HG03520 (cell line): ENCODE results near the gene RGMA.

Source experiments
- ATAC-seq: cut with Tn5 transposase; IDR thresholded peaks from one replicate; pipeline ENCODE4 v1.9.1; 2021; ENCODE audit warnings: mild to moderate bottlenecking, moderate library complexity; ENCODE audit not compliant: unreplicated experiment

RGMA gene

DNA sequence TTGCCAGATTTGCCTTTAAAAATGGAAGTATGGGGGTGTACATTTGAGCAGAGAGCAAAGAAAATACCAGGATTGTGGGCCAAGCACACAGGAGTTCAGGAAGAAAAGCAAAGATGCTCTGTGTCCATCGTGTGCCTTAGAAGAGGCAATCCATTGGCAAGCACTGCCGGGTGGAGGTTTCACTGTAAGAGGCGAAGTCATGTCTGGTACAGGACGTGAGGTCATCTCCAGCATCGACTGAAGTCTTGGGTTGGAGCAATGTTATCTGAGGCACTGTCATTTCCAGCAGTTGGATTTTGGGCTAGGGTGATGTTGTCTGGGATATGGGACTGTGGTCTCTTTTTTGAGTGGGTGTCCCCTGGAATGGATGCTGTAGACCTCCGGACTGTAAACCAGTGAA is 4.8 kb upstream of the RGMA start:
- no peak for ATAC-seq

DNA sequence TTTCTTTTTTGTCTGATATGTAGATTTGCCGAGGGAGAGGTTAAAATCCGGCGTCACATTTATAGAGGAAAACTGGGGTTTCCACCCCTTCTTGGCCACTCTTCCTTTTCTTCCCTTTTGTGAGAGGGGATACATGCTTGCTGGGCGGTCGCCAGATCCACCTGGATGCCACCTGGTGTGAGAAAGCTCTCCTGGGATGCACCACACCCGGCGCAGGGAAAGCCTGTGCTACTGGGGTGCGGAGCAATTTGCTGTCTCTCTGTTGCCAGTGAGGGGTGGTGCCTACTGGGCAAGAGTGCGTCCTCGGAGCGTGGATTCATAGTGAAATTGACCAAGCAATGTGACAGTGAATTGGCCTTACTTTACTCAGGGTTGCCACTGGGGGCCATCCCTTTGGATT is 2.5 kb upstream of the RGMA start:
- no peak for ATAC-seq

DNA sequence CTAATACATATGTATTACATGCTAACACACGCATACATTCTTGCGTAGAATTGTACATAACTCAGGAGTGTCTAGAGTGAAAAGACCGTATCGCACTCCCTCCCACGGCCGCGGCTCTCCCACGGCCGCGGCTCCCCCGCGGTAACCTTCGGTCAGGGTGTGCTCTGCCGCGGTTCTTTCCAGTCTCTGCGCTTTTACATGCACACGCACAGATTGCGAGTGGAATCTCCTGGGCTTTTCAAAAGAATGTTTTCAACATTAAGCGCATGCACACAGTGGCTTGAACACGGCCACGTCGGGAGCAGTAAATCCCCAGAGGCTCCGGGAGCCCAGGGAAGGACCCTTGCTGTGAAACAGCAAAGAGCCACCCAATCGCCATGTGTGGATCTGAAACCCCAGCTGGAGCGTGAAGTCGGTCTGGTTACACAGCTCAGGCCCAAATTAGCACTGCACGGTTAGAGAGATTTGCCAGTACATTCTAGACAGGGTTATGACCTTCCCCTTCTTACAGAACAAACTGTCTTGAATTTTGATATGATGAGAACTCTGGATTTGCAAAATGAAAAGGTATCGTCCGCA is 805 bp upstream of the RGMA start:
- ATAC-seq, result no peak

DNA sequence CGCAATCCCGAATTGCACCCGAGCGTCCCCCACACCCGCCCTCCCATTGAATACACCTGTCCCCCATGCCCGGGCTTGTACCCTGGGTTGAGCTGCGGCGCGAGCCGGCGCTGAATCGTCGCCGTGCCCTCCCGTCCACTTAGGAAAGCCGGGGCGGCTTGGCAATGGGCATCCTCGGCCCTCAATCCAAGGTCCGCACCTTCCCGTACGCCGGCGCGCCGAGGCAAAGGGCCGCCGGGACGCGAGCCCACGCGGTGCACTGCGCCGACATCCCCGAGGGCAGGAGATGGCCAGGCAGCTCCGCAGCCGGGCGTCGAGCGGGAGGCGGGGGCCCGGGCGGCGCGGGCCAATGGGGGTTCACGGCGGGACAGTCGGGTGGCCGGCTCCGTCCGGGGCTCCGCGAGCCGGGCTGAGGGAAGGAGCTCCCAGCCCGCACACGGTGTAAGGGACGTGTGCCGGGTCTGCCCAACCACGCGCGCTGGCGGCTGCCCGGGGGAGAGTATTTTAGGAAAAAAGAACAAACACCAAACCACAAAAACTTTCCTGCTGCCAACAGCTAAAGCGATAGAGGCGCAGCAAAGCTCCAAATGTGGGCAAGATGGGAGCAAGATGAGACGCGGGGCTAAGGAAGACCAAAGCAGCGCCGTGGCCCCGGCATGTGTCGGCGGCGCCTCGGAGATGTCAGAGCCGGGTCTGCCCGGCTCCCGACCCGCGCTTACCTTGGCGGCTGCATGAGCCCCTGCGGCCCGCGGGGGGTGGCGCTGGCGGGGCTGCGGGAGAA is 621 bp downstream of the RGMA start:
- no peak for ATAC-seq

DNA sequence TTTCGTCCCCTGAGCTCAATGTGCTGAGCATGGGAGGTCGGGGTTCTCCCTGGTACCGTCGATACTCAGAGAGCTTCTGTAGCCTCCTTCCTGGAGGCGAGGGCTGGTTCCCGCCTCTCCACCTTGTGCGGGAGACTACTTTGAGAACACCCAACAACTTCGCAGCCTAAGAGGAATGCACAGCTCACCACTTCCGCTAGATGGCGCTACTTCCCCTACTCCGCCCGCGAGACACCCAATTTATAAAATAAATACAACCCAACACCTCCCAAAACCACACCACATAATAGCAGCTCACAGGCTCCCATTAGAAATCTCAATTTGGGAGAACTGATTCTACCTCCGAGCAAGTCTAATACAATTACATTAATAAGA is 1.2 kb downstream of the RGMA start:
- ATAC-seq, result peak; percentile 51

DNA sequence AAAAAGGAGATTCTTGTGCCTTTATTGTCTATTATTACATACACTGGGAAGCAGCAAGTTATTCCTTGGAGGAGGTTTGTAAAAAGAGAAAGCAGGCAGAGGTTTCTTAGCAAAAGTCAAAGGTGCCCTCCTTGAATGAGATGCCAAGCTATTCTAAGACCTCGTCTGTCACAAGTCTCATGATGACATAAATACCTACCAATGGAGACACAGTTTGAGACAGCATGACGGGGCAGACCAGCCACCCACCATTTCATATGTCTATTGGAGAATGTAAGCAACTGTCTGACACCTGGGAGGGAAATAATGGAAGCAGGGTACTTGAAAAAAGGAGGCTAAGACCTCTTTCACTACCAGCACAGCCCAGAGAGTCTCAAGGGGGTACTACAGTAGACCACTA is 2.2 kb downstream of the RGMA start:
- no peak for ATAC-seq

DNA sequence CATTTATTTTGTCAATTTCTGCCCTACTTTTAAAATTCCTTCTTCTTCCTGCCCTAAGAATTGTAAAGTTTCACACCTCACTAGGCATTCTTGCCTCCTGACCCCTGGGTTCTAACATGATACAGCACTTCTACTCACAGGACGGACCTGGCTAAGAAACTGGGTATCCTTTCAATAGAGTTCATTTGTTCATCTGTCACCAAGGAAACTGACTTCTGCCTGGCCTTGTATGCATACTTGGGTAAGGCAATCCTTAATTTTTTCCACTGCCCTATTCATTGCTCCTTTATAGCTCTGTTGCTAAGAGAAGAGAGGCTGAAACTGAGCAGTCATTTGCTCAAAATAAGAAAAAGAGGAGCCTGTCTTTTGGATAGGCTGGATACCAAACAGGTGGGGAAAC is 3.3 kb downstream of the RGMA start:
- ATAC-seq, result no peak

DNA sequence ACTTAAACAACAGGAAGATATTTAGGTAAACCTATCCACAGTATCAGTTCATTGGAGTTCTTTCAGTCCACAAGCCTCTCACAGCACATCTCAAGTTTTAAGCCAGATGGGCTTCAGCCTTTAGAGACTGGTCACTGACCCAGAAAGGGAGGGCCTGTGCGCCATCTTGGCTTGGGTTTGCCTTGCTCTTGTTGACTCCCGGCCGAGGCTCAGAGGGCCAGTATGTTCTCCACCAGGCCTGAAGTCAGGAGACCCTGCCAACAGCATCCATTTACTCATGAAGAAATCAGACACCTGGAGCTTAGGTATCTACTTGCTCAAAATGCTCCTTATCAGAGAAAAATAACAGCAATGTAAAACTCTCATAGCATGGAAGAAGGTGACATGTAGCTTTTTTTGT is 6.2 kb downstream of the RGMA start:
- ATAC-seq, result no peak

DNA sequence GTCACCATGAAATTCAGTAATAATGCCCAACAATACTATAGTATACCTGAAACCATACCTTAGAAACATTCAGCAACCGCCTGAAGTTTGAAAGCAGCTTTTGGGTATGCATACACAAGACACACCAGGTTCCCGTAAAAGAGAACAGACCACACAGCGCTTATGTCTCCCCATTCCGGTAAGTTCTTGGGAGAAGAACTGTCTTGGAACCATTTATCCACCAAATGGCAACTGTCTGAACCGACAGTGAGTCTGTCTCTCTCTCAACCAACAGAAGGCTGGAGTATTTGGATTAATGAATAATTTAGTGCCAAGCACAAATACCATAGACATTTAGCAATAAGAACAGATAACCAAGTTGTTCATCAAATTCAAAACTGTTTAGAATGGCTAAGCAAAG is 7.6 kb downstream of the RGMA start:
- ATAC-seq, result no peak

DNA sequence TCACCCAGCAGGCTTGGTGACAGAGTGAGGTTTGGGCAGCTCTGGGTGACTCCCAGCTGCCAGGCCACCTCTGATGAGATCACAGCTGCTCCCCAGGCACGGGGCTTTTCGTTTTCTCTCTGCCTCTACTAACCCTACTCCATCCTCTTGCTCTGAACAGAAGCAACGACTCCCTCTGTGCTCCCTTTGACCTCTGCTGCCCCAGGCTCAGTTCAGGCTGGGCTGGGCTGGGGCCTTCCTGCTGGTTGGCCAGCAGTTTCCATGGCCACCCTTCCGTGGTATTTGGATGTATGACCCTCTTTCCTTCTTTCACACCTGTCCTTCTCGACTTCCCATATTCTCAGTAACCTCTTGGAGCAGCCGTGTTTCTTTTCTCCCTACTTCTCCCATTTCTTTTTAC is 8.6 kb downstream of the RGMA start:
- no peak for ATAC-seq

DNA sequence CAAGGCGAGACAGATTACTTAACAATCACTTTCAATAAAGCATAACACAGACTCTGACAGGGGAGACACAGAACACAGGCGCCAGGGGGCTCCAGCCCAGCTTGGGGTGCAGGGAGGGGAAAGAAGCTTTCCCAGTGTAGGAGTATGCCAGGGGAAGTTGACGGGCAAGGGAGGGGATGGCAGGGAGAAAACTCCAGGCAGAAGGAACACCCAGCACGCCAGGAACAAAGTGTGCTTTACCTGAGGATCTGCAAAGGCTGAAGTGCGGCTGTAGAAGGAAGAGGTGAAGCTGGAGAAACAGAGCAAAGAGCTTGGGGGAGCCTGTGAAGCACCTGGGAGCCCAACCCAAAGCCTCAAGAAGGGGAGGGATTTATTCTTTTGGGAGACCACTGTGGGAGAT is 12.1 kb downstream of the RGMA start:
- ATAC-seq, result no peak

DNA sequence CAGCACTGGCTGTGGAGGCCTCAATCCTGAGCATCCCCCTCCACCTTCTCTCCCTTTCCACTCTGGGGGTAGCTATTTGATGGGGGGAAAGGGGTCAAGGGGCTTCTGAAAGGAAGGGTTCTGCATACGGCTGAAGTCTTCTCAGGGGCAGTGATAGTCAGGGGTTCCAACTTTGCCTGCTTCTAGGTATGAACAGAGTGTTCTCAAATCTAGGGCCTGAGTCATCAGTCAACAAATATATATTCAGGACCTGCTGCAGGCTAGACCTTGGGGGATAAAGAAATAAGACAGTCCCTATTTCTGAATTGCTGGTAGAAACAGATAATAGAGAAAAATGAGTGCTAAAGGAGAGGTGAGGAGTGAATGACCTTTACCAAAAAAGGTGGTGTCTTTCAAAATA is 12.8 kb downstream of the RGMA start:
- no peak for ATAC-seq

DNA sequence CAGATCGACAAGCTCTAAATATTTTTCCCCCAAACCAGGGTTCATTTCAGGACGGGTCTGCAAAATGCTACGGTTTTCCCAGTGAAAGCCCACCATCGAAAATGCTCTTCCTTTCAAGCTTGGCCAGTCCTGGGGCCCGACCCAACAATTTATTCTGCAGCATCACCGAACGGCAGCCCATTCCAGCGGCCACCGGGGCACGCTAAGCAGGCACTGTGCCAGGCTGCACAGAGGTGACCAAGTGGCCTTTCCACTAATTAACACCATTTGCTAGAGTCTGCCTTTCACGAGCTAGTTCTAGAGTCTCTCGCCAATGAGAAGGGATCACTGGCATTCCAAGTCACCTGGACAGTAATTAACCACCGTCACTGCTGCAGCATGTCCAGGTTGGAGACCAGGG is 14.4 kb downstream of the RGMA start:
- no peak for ATAC-seq

DNA sequence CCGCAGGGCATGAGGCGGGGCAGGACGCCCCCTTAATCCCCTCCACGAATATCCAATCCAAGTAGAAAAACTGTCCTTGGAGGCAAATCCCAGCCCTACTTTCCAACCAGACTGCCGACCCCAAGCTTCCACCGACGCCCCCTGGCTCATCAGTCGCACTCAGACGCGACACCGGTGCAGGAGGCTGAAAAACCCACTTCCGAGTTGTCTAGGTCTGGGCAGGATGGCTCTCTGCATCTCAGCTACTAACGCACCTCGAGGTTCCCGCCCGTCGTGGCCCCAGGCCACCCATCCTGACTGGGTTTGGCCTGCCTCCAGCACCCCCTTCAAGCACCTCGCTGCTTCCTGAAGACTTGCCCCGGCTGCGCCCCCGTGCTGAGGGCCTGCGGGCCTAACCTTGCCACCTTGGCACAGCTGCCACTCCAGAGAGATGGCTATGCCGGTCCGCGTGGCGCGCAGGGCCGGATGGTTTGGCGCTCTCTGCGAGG is 15.5 kb downstream of the RGMA start:
- no peak for ATAC-seq

DNA sequence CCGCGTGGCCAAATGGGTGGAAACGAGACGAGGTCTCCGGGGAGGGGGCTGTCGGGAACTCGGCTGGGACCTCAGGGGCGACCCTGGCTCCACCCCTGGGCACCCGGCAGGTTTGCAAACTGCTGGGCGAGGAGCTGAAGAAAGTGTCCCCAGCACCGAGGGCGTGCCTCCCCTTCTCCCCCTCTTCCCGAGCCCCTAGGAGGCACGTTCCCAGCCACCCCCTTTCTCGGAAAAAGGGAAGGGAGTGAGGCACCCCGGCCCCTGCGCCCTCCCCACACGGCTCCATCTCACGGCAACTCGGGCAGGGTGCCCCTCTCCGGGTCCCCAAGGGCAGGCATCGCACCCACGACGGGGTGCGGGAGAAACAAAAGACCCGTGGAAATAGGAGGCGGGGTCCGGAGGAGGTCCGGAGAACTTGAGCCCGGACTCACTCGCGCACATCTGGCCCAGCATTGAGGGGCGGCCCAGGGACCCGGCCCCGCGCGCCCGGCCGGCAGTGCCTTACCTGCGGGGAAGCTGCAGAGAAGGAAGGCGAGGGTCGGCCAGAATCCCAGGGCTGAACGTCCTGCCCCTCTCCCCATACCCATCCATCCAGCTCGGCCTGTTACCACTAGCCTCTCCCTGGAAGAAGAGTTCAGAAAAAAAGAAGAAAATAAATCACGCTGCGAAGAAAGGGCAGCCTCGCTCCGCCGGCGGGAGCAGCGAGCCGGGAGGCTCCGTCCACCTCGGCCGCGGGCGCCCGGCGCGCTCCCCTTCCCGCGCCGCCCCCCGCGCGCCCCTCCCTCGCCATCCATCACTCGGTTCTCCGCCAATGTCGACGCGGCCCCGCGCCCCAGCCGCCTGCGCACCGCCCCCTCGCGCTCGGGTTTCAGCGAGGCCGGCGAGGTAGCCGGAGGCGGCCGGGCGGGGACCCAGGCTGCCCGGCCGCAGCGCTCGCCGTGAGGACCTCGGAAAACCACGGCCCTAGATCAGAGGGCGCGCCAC is 16.3 kb downstream of the RGMA start:
- no peak for ATAC-seq

DNA sequence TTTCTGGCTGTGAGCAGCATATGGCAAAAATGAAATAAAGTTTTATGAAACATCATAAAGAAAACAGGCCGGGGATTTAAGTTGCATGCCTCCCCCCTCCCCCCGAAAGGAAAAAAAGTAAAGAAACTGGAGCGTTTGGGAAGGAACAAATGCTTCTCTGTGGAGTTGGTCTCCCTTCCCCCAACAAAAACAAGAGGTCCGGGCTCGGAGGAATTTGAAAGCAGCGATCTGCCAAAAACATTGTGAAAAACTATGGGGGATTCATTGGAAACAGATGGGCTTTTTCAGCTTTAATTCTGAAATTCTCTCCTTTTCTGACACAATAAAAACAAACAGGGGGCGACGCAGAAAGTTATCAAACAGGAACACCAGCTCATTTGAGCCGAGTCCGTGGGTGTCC is 17.0 kb downstream of the RGMA start:
- no peak for ATAC-seq

DNA sequence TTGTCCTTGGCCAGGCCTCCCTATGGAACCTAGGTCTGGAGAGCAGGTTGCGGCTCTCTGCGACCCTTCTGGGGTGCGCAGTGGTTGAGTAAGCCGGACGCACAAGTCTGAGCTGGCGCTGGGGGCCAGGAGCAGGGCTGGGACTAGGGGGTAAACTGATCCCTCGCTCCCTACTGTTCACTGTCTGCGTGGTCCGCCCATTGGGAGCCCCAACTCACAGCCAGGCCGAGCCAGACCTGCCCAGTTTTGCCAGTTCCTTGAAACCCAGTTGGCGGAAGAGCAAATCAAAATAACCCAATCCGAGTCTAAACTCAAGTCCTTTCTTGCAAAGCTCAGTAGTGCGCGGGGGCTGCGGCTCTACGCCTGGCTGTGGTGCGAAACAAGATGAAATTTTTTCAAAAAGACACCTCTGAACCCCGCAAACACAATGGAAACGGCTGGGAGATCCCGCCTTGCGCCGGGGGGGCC is 17.5 kb downstream of the RGMA start:
- ATAC-seq, result no peak

DNA sequence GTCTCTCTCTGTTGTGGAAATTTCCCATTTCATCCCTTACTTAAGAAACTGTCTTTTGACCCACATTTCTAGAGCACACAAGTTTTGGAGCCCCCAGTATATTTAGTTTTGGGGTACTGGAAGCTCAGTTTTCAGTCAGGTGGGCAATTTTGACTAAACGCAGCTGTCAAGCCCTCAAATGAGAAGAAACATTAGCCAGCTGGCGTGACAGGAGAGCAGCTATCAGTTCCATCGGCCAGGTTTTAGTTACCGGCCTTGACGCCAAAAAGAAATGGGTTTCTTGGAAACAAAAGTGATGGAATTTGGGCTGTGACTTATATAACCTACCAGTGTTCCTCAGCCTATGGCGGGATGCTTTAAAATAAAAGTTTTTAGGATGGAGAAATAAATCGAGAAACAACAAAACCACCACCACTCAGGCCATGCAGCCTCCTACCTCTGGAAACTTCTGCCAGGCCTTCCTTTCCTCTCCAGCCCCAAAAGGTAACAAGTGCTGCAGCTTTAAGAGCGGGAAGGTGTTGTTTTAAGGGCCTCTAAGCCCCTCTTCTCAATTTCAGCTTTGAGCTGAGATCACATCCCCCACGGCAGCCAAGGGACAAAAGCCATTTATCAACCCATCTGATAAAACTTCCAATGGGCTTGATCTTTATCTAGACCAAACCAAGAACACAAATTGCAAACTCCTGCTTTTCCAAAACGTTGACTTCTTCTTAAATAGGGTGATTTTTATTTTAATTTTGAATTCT is 18.3 kb downstream of the RGMA start:
- no peak for ATAC-seq

DNA sequence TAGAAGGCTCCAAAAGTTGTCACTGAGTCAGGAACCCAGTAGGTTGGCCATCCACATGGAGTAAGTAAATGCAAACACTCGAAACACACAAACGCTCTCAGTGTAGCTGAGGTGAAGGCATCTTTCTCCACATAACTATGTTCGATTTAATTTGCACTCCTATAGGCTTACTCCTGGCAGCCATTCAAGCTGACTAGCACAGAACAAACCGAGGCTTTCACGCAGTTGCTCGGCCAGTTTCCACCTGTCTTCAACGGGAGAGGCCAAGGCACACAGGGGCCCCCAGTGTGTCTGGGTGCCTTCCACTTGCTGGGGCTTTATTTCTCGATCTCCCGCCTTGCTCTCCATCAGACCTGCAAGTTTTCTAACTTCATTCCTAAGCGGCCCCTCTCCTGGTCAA is 18.9 kb downstream of the RGMA start:
- ATAC-seq, result no peak

DNA sequence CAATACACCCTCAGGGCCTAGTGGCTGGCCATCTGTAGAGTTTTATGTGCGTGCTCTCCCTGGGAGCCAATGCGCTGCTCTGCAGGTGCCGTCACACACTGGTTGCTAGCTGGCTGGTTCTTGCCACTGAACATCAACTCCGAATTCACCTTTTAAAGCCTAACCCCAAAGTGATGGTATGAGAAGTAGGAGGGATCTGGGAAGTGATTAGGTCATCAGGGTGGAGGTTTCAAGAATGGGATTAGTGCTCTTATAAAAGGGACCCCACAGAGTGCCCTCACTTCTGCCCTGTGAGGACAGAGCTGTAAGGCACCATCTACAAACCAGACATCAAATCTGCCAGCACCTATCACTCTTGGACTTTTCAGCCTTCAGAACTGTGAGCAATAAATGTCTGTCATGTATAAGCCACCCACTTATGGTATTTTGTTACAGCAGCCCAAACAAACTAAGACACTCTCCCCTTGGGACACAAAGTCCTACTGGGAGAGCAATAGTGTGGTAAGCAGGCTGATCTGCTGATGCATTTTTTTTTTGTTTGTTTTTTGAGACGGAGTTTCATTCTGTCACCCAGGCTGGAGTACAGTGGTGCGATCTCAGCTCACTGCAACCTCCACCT is 20.3 kb downstream of the RGMA start:
- ATAC-seq, result no peak
